ENCODE results near the gene ANKRD2.

ANKRD2 gene

GRCh38 chr10:97583476-97583875, 10.9 kb downstream of the ANKRD2 start:
- Histone ChIP-seq H3K27me3 (ENCODE audit: control insufficient read depth in 1 of 2, insufficient read depth in 2 of 2, low read length in 2 of 2) (peaks cover 0 to 3% of the 10 kb centered on the region in 2 donors), H3K27ac (ENCODE audit: low read depth, low read length) (no peak overlapping the region), H3K36me3 (ENCODE audit: control insufficient read depth in 1 of 2, insufficient read depth in 2 of 2, low read length in 2 of 2) (no peaks in the 10 kb centered on the region), H3K9me3 (ENCODE audit: control insufficient read depth in 1 of 2, low read length in 2 of 2) (no peaks in the 10 kb centered on the region), H3K4me3 (ENCODE audit: low read depth in 1 of 2, low read length in 2 of 2) (no peak overlapping the region), H3K9ac (ENCODE audit: low read depth in 1 of 2, low read length in 2 of 2) (no peak overlapping the region), H3K4me1 (ENCODE audit: control insufficient read depth in 1 of 2, insufficient read depth in 2 of 2, low read length in 2 of 2) (no peaks in the 10 kb centered on the region)

GRCh38 chr10:97584060-97584797, 11.7 kb downstream of the ANKRD2 start, which contains the start of gene HOGA1:
HOGA1 (plus strand) TSS chr10:97584389; CDS start chr10:97584704, 315 bp downstream.
- H3K9ac ChIP-seq (ENCODE audit: low read depth in 1 of 2, low read length in 2 of 2): no peak within 1 kb of the TSS
- peak within 1 kb of the TSS; percentile 44 for H3K27ac ChIP-seq (ENCODE audit: low read depth, low read length)

GRCh38 chr10:97584798-97585438, 12.3 kb downstream of the ANKRD2 start:
- Histone ChIP-seq H3K9ac (ENCODE audit: low read depth in 1 of 2, low read length in 2 of 2) (no peak overlapping the region), H3K27ac (ENCODE audit: low read depth, low read length) (peak overlapping the region; percentile 44), H3K36me3 (ENCODE audit: control insufficient read depth in 1 of 2, insufficient read depth in 2 of 2, low read length in 2 of 2) (no peaks in the 10 kb centered on the region), H3K9me3 (ENCODE audit: control insufficient read depth in 1 of 2, low read length in 2 of 2) (no peaks in the 10 kb centered on the region), H3K4me3 (ENCODE audit: low read depth in 1 of 2, low read length in 2 of 2) (no peak overlapping the region), H3K27me3 (ENCODE audit: control insufficient read depth in 1 of 2, insufficient read depth in 2 of 2, low read length in 2 of 2) (no peaks in the 10 kb centered on the region), H3K4me1 (ENCODE audit: control insufficient read depth in 1 of 2, insufficient read depth in 2 of 2, low read length in 2 of 2) (no peaks in the 10 kb centered on the region)

More at GRCh38 chr10:97584060-97584797, 11.7 kb downstream of the ANKRD2 start, which contains the start of gene HOGA1:
- Histone ChIP-seq H3K4me3 (ENCODE audit: low read depth in 1 of 2, low read length in 2 of 2) (no peak within 1 kb of the TSS), H3K4me1 (ENCODE audit: control insufficient read depth in 1 of 2, insufficient read depth in 2 of 2, low read length in 2 of 2) (no peaks in the 10 kb centered on the region), H3K27me3 (ENCODE audit: control insufficient read depth in 1 of 2, insufficient read depth in 2 of 2, low read length in 2 of 2) (no peaks in the 10 kb centered on the region), H3K36me3 (ENCODE audit: control insufficient read depth in 1 of 2, insufficient read depth in 2 of 2, low read length in 2 of 2) (no peaks in the 10 kb centered on the region), H3K9me3 (ENCODE audit: control insufficient read depth in 1 of 2, low read length in 2 of 2) (no peaks in the 10 kb centered on the region)

- Histone ChIP-seq H3K4me1 (ENCODE audit: control insufficient read depth in 1 of 2, insufficient read depth in 2 of 2, low read length in 2 of 2) (no peaks in the 10 kb centered on the region), H3K9ac (ENCODE audit: low read depth in 1 of 2, low read length in 2 of 2) (no peak overlapping the region), H3K4me3 (ENCODE audit: low read depth in 1 of 2, low read length in 2 of 2) (no peak overlapping the region), H3K27ac (ENCODE audit: low read depth, low read length) (peak overlapping the region; percentile 26), H3K27me3 (ENCODE audit: control insufficient read depth in 1 of 2, insufficient read depth in 2 of 2, low read length in 2 of 2) (no peaks in the 10 kb centered on the region), H3K36me3 (ENCODE audit: control insufficient read depth in 1 of 2, insufficient read depth in 2 of 2, low read length in 2 of 2) (no peaks in the 10 kb centered on the region), H3K9me3 (ENCODE audit: control insufficient read depth in 1 of 2, low read length in 2 of 2) (no peaks in the 10 kb centered on the region)
Measured at GRCh38 chr10:97585439-97585811, 12.8 kb downstream of the ANKRD2 start.

GRCh38 chr10:97587183-97587582, 14.6 kb downstream of the ANKRD2 start:
- H3K27me3 ChIP-seq (ENCODE audit: control insufficient read depth in 1 of 2, insufficient read depth in 2 of 2, low read length in 2 of 2): no peaks in the 10 kb centered on the region
- H3K9ac ChIP-seq (ENCODE audit: low read depth in 1 of 2, low read length in 2 of 2): no peak overlapping the region
- H3K27ac ChIP-seq (ENCODE audit: low read depth, low read length): no peak overlapping the region
- H3K9me3 ChIP-seq (ENCODE audit: control insufficient read depth in 1 of 2, low read length in 2 of 2): no peaks in the 10 kb centered on the region
- no peaks in the 10 kb centered on the region for H3K36me3 ChIP-seq (ENCODE audit: control insufficient read depth in 1 of 2, insufficient read depth in 2 of 2, low read length in 2 of 2)
- H3K4me3 ChIP-seq (ENCODE audit: low read depth in 1 of 2, low read length in 2 of 2): no peak overlapping the region
- H3K4me1 ChIP-seq (ENCODE audit: control insufficient read depth in 1 of 2, insufficient read depth in 2 of 2, low read length in 2 of 2): no peaks in the 10 kb centered on the region

- Histone ChIP-seq H3K4me3 (ENCODE audit: low read depth in 1 of 2, low read length in 2 of 2) (no peak within 1 kb of the TSS), H3K27ac (ENCODE audit: low read depth, low read length) (no peak within 1 kb of the TSS), H3K9ac (ENCODE audit: low read depth in 1 of 2, low read length in 2 of 2) (no peak within 1 kb of the TSS), H3K27me3 (ENCODE audit: control insufficient read depth in 1 of 2, insufficient read depth in 2 of 2, low read length in 2 of 2) (no peaks in the 10 kb centered on the region), H3K4me1 (ENCODE audit: control insufficient read depth in 1 of 2, insufficient read depth in 2 of 2, low read length in 2 of 2) (no peaks in the 10 kb centered on the region), H3K9me3 (ENCODE audit: control insufficient read depth in 1 of 2, low read length in 2 of 2) (no peaks in the 10 kb centered on the region), H3K36me3 (ENCODE audit: control insufficient read depth in 1 of 2, insufficient read depth in 2 of 2, low read length in 2 of 2) (no peaks in the 10 kb centered on the region)
Measured at GRCh38 chr10:97589479-97589878, 16.9 kb downstream of the ANKRD2 start, which contains the start of gene C10orf62. C10orf62 (plus strand) TSS chr10:97589721; CDS start chr10:97589898, 177 bp downstream.

- Histone ChIP-seq H3K27me3 (ENCODE audit: control insufficient read depth in 1 of 2, insufficient read depth in 2 of 2, low read length in 2 of 2) (no peaks in the 10 kb centered on the region), H3K9ac (ENCODE audit: low read depth in 1 of 2, low read length in 2 of 2) (no peak overlapping the region), H3K4me1 (ENCODE audit: control insufficient read depth in 1 of 2, insufficient read depth in 2 of 2, low read length in 2 of 2) (no peaks in the 10 kb centered on the region), H3K4me3 (ENCODE audit: low read depth in 1 of 2, low read length in 2 of 2) (no peak overlapping the region), H3K36me3 (ENCODE audit: control insufficient read depth in 1 of 2, insufficient read depth in 2 of 2, low read length in 2 of 2) (no peaks in the 10 kb centered on the region), H3K9me3 (ENCODE audit: control insufficient read depth in 1 of 2, low read length in 2 of 2) (no peaks in the 10 kb centered on the region), H3K27ac (ENCODE audit: low read depth, low read length) (no peak overlapping the region)
Measured at GRCh38 chr10:97590082-97590747, 17.6 kb downstream of the ANKRD2 start.

GRCh38 chr10:97590748-97591495, 18.3 kb downstream of the ANKRD2 start:
- Histone ChIP-seq H3K9ac (ENCODE audit: low read depth in 1 of 2, low read length in 2 of 2) (no peak overlapping the region), H3K36me3 (ENCODE audit: control insufficient read depth in 1 of 2, insufficient read depth in 2 of 2, low read length in 2 of 2) (no peaks in the 10 kb centered on the region), H3K9me3 (ENCODE audit: control insufficient read depth in 1 of 2, low read length in 2 of 2) (no peaks in the 10 kb centered on the region), H3K27me3 (ENCODE audit: control insufficient read depth in 1 of 2, insufficient read depth in 2 of 2, low read length in 2 of 2) (no peaks in the 10 kb centered on the region), H3K4me3 (ENCODE audit: low read depth in 1 of 2, low read length in 2 of 2) (no peak overlapping the region), H3K4me1 (ENCODE audit: control insufficient read depth in 1 of 2, insufficient read depth in 2 of 2, low read length in 2 of 2) (no peaks in the 10 kb centered on the region), H3K27ac (ENCODE audit: low read depth, low read length) (no peak overlapping the region)

GRCh38 chr10:97593421-97593820, 20.8 kb downstream of the ANKRD2 start:
- H3K27me3 ChIP-seq (ENCODE audit: control insufficient read depth in 1 of 2, insufficient read depth in 2 of 2, low read length in 2 of 2): no peaks in the 10 kb centered on the region
- no peak overlapping the region for H3K4me3 ChIP-seq (ENCODE audit: low read depth in 1 of 2, low read length in 2 of 2)
- H3K36me3 ChIP-seq (ENCODE audit: control insufficient read depth in 1 of 2, insufficient read depth in 2 of 2, low read length in 2 of 2): no peaks in the 10 kb centered on the region
- no peaks in the 10 kb centered on the region for H3K9me3 ChIP-seq (ENCODE audit: control insufficient read depth in 1 of 2, low read length in 2 of 2)
- no peak overlapping the region for H3K9ac ChIP-seq (ENCODE audit: low read depth in 1 of 2, low read length in 2 of 2)
- H3K27ac ChIP-seq (ENCODE audit: low read depth, low read length): no peak overlapping the region
- peaks cover 0 to 5% of the 10 kb centered on the region in 2 donors for H3K4me1 ChIP-seq (ENCODE audit: control insufficient read depth in 1 of 2, insufficient read depth in 2 of 2, low read length in 2 of 2)
